Sigmoid colon (tissue), 3 donors: ENCODE results near the gene GLP2R.

Experiments used
- POLR2A ChIP-seq, 2 donors: fragments of 450-650 bp; IDR thresholded peaks; one replicate each; pipeline ENCODE4 v1.6.1; 2016; ENCODE audit warnings: antibody characterized with exemption in 2 of 2, mild to moderate bottlenecking in 2 of 2, moderate library complexity in 2 of 2
- TF ChIP-seq, protein P1 (sequence below), 4 experiments: fragments of 450-650 bp in 3 of 4; fragments of 200-600 bp in 1 of 4; IDR thresholded peaks; one replicate each; pipeline ENCODE4 v1.5.1; 2016 to 2019; ENCODE audit warnings: antibody characterized with exemption in 4 of 4, mild to moderate bottlenecking in 3 of 4, moderate library complexity in 2 of 4

DNA sequence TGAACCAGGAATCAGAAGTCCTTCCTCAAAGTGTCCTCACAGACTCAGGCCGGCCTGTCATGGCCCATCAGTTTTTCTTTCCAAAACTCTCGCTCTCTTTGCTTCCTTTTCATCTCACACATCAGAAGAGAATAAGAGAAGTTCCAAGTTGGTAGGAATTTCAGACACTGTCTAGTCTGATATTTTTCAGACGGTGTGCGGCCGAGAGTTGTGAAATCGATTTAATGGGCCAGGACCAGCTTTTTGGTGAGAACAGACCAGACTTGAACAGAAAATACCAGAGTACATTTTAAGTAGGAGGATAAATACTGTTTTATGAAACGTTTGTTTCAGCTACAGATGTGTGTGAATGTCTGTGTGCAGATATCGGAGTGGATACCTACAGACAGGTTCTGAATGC, 104.1 kb downstream of the GLP2R start:
- TF ChIP-seq, protein P1, sequence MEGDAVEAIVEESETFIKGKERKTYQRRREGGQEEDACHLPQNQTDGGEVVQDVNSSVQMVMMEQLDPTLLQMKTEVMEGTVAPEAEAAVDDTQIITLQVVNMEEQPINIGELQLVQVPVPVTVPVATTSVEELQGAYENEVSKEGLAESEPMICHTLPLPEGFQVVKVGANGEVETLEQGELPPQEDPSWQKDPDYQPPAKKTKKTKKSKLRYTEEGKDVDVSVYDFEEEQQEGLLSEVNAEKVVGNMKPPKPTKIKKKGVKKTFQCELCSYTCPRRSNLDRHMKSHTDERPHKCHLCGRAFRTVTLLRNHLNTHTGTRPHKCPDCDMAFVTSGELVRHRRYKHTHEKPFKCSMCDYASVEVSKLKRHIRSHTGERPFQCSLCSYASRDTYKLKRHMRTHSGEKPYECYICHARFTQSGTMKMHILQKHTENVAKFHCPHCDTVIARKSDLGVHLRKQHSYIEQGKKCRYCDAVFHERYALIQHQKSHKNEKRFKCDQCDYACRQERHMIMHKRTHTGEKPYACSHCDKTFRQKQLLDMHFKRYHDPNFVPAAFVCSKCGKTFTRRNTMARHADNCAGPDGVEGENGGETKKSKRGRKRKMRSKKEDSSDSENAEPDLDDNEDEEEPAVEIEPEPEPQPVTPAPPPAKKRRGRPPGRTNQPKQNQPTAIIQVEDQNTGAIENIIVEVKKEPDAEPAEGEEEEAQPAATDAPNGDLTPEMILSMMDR (IDR thresholded peaks at IDR 0.05) = no peak
- no peak for TF ChIP-seq POLR2A (IDR thresholded peaks at IDR 0.05)
